VCaP (cell line): ENCODE data around the gene CHTF18.

ENCODE experiments used
- H3K27ac ChIP-seq: fragments of 450-650 bp; 2 replicates; pipeline ENCODE4 v1.5.1; 2017
- CTCF ChIP-seq: fragments of 450-650 bp; conservative IDR thresholded peaks from 2 replicates; pipeline ENCODE4 v1.5.1; 2017; ENCODE audit warnings: mild to moderate bottlenecking, moderate library complexity

CHTF18 gene

GRCh38 chr16:779561-779960 lies 8.9 kb upstream of the CHTF18 start:
- TF ChIP-seq CTCF: no peak
- no peak overlapping the region for H3K27ac ChIP-seq

- H3K27ac ChIP-seq: no peak overlapping the region
- TF ChIP-seq CTCF: no peak
Observed at GRCh38 chr16:780296-780695, 8.1 kb upstream of the CHTF18 start.

- TF ChIP-seq CTCF: no peak
Observed at GRCh38 chr16:781346-782010, 6.9 kb upstream of the CHTF18 start.

GRCh38 chr16:782258-782657 lies 6.2 kb upstream of the CHTF18 start:
- TF ChIP-seq CTCF: no peak
- H3K27ac ChIP-seq: no peak overlapping the region

More at GRCh38 chr16:781346-782010, 6.9 kb upstream of the CHTF18 start:
- no peak overlapping the region for H3K27ac ChIP-seq

- H3K27ac ChIP-seq: no peak overlapping the region
- no peak for TF ChIP-seq CTCF
Observed at GRCh38 chr16:782766-783403, 5.5 kb upstream of the CHTF18 start.

GRCh38 chr16:783404-784161 lies 4.8 kb upstream of the CHTF18 start:
- TF ChIP-seq CTCF: no peak
- no peak overlapping the region for H3K27ac ChIP-seq

- H3K27ac ChIP-seq: no peak overlapping the region
- no peak for TF ChIP-seq CTCF
Observed at GRCh38 chr16:784431-784830, 4.0 kb upstream of the CHTF18 start.
